Neural progenitor cell (in vitro differentiated cells): ENCODE measurements around the gene MSMO1. TPM values are rescaled to one million over a fixed set of nuclear protein-coding genes. Genes with fewer than 3 reads are reported as not detected.

ENCODE experiments used
- DNase-seq: peaks from one replicate; pipeline ENCODE4 v3.0.0-alpha.2; 2016; ENCODE audit warnings: low spot score
- H2AFZ ChIP-seq: fragments of 200-600 bp; sonication (generic); replicated peaks from 2 replicates; pipeline ENCODE4 v1.6.1; 2016; ENCODE audit warnings: antibody characterized with exemption
- H3F3A ChIP-seq: fragments of 200-600 bp; sonication (generic); 2 replicates; pipeline ENCODE4 v1.6.1; 2016; ENCODE audit warnings: antibody characterized with exemption, low read depth
- H3K27ac ChIP-seq: fragments of 200-600 bp; sonication (generic); 2 replicates; pipeline ENCODE4 v1.5.1; 2016; ENCODE audit warnings: mild to moderate bottlenecking
- H3K27me3 ChIP-seq: fragments of 200-600 bp; sonication (generic); 2 replicates; pipeline ENCODE4 v1.6.1; 2016; ENCODE audit warnings: mild to moderate bottlenecking, moderate library complexity
- H3K36me3 ChIP-seq: fragments of 200-600 bp; sonication (generic); 2 replicates; pipeline ENCODE4 v1.5.1; 2016
- H3K4me1 ChIP-seq: fragments of 200-600 bp; sonication (generic); 2 replicates; pipeline ENCODE4 v1.6.1; 2016; ENCODE audit warnings: mixed run types
- H3K4me2 ChIP-seq: fragments of 200-600 bp; sonication (generic); 2 replicates; pipeline ENCODE4 v1.6.1; 2016
- H3K4me3 ChIP-seq: fragments of 200-600 bp; sonication (generic); 2 replicates; pipeline ENCODE4 v1.5.1; 2016
- H3K79me2 ChIP-seq: fragments of 200-600 bp; sonication (generic); 2 replicates; pipeline ENCODE4 v1.6.1; 2016; ENCODE audit warnings: low read depth
- H3K9ac ChIP-seq: fragments of 200-600 bp; sonication (generic); 2 replicates; pipeline ENCODE4 v1.6.1; 2016
- H3K9me3 ChIP-seq: fragments of 200-600 bp; sonication (generic); 2 replicates; pipeline ENCODE4 v1.5.1; 2016; ENCODE audit warnings: low read depth
- H4K20me1 ChIP-seq: fragments of 200-600 bp; sonication (generic); 2 replicates; pipeline ENCODE4 v1.6.1; 2016; ENCODE audit warnings: low read depth
- H3K27ac Mint-ChIP-seq: 3 replicates; pipeline ENCODE4 v1.8.0; 2021; ENCODE audit warnings: mixed read lengths
- H3K27me3 Mint-ChIP-seq: 2 replicates; pipeline ENCODE4 v1.8.0; 2022; ENCODE audit warnings: low read depth, mild to moderate bottlenecking, inconsistent platforms, moderate library complexity, mixed read lengths; ENCODE audit not compliant: insufficient read depth
- H3K36me3 Mint-ChIP-seq: 3 replicates; pipeline ENCODE4 v1.8.0; 2021; ENCODE audit warnings: mixed read lengths
- H3K4me1 Mint-ChIP-seq: 3 replicates; pipeline ENCODE4 v1.8.0; 2021; ENCODE audit warnings: mixed read lengths
- H3K4me3 Mint-ChIP-seq: 3 replicates; pipeline ENCODE4 v1.8.0; 2021; ENCODE audit warnings: mild to moderate bottlenecking, moderate library complexity, mixed read lengths
- H3K9me3 Mint-ChIP-seq: 3 replicates; pipeline ENCODE4 v1.8.0; 2020; ENCODE audit warnings: mixed read lengths
- EZH2 ChIP-seq: fragments of 200-600 bp; sonication (generic); IDR thresholded peaks from 2 replicates; pipeline ENCODE4 v1.6.1; 2017; ENCODE audit warnings: antibody characterized with exemption, mild to moderate bottlenecking, moderate library complexity
- EZH2phosphoT487 ChIP-seq: fragments of 200-600 bp; sonication (generic); IDR thresholded peaks from 2 replicates; pipeline ENCODE4 v1.6.1; 2017; ENCODE audit warnings: antibody characterized with exemption
- total RNA-seq: library from RNA; depleted of rRNA; stranded (reverse); fragments of >200 nt; gene quantifications from 2 replicates; pipeline ENCODE4 v1.2.3, GENCODE V29; 2015; ENCODE audit warnings: low replicate concordance
- TF ChIP-seq, protein P1 (sequence below): fragments of 200-600 bp; sonication (generic); IDR thresholded peaks from 2 replicates; pipeline ENCODE4 v1.5.1; 2017; ENCODE audit warnings: antibody characterized with exemption, mild to moderate bottlenecking

MSMO1 gene
- total RNA-seq, 1 donor from 2014 or later = 298 TPM

DNA sequence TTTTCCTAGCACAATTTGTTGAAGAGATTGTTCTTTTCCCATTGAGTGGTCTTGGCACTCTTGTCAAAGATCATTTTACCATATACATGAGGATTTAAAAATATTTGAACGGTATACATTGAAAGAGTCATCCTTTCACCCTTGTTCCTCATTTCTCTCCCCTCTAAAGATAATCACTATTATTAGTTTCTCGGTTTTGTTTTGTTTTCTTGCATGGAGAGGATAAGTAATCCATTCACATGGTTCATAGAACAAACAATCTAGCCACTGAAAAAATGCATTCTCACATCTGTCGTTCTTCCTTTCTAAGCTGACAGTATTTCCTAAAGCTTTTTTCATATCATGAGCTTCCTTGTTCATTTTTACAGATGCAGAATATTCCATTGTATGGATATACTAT lies 39.2 kb upstream of the MSMO1 start:
- Histone ChIP-seq H3K4me1 (no peaks in the 10 kb centered on the region), H4K20me1 (no peaks in the 10 kb centered on the region), H3K9me3 (no peaks in the 10 kb centered on the region), H3K27ac (no peak overlapping the region), H3K9ac (no peak overlapping the region), H3K27me3 (no peaks in the 10 kb centered on the region), H3K36me3 (no peaks in the 10 kb centered on the region), H3K4me3 (no peak overlapping the region), H2AFZ (no peak overlapping the region), H3K79me2 (no peaks in the 10 kb centered on the region), H3F3A (no peaks in the 10 kb centered on the region), H3K4me2 (no peak overlapping the region)
- Mint-ChIP-seq H3K36me3 (peaks cover 8% of the 10 kb centered on the region), H3K9me3 (peaks cover 9% of the 10 kb centered on the region), H3K27me3 (no peaks in the 10 kb centered on the region), H3K4me3 (no peak overlapping the region), H3K27ac (no peak overlapping the region), H3K4me1 (no peaks in the 10 kb centered on the region)
- no peak for DNase-seq
- TF ChIP-seq EZH2phosphoT487 (no peak), EZH2 (no peak)
- TF ChIP-seq, protein P1, sequence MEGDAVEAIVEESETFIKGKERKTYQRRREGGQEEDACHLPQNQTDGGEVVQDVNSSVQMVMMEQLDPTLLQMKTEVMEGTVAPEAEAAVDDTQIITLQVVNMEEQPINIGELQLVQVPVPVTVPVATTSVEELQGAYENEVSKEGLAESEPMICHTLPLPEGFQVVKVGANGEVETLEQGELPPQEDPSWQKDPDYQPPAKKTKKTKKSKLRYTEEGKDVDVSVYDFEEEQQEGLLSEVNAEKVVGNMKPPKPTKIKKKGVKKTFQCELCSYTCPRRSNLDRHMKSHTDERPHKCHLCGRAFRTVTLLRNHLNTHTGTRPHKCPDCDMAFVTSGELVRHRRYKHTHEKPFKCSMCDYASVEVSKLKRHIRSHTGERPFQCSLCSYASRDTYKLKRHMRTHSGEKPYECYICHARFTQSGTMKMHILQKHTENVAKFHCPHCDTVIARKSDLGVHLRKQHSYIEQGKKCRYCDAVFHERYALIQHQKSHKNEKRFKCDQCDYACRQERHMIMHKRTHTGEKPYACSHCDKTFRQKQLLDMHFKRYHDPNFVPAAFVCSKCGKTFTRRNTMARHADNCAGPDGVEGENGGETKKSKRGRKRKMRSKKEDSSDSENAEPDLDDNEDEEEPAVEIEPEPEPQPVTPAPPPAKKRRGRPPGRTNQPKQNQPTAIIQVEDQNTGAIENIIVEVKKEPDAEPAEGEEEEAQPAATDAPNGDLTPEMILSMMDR = no peak

DNA sequence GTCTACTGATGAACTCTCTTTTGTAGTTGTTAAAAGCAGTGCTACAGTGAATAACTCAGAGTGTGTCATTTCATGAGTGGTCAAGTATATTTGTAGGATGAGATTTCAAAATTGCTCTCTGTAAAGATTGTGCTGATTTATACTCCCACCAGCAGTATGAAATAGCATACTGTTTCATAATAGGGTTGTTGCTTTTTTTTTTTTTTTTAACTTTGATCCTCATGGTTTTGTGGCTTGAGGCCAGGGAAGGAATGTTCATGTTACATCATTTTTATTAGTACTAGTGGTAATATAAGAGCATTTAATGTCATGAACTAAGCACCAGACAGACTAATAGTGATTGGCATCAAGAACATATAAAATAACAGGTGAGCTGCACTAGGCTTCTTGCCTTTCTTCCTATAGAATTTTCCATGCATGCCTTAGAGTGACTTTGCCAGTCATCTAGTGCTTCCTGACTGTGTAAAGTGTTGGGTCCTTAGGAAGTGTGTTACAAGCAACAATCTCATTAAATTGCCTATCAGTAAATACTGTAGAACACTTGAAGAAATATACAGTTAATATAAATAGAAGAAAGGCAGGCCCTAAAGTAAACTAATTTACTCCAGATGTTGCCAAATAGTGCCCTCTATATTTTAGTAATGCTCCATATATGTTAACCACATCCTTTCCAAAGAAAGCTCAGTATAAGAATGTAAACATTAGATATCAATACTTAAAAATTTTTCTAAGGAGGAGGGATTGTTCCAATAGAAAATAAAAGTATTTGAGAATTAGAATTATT lies 38.6 kb upstream of the MSMO1 start:
- no peak overlapping the region for H3K27ac Mint-ChIP-seq
- H2AFZ ChIP-seq = no peak overlapping the region
- H3K9ac ChIP-seq = no peak overlapping the region
- H3K27me3 Mint-ChIP-seq = no peaks in the 10 kb centered on the region
- no peaks in the 10 kb centered on the region for H3K9me3 ChIP-seq
- no peaks in the 10 kb centered on the region for H3K4me1 ChIP-seq
- DNase-seq = no peak
- H3F3A ChIP-seq = no peaks in the 10 kb centered on the region
- H3K36me3 Mint-ChIP-seq = peaks cover 8% of the 10 kb centered on the region
- H3K36me3 ChIP-seq = no peaks in the 10 kb centered on the region
- no peak for TF ChIP-seq EZH2
- TF ChIP-seq, protein P1 = no peak
- no peak for TF ChIP-seq EZH2phosphoT487
- H3K27ac ChIP-seq = no peak overlapping the region
- H3K4me1 Mint-ChIP-seq = no peaks in the 10 kb centered on the region
- no peak overlapping the region for H3K4me3 ChIP-seq
- no peaks in the 10 kb centered on the region for H3K79me2 ChIP-seq
- no peak overlapping the region for H3K4me3 Mint-ChIP-seq
- no peak overlapping the region for H3K4me2 ChIP-seq
- H3K9me3 Mint-ChIP-seq = peaks cover 9% of the 10 kb centered on the region
- H4K20me1 ChIP-seq = no peaks in the 10 kb centered on the region
- H3K27me3 ChIP-seq = no peaks in the 10 kb centered on the region

DNA sequence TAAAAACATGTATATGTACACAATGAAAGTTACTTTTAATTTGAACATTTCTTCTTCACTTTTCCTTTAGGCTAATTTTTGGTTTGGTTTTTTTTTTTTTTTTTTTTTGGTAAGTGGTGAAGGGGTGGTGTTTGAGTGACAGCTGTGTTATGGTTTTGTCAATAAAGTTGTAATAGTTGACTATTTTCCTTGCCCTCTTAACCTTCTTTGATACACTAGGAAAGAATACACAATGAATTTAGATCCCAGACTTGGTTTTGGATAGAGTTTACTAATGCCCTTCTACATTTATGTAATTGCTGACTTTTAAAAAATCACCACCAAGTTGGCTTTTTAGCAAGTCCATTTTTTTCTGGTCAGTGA lies 38.1 kb upstream of the MSMO1 start:
- no peak for DNase-seq
- no peaks in the 10 kb centered on the region for H3K9me3 ChIP-seq
- H3K27me3 Mint-ChIP-seq = no peaks in the 10 kb centered on the region
- no peaks in the 10 kb centered on the region for H3F3A ChIP-seq
- H3K36me3 Mint-ChIP-seq = peaks cover 4% of the 10 kb centered on the region
- no peak overlapping the region for H3K27ac ChIP-seq
- no peaks in the 10 kb centered on the region for H3K4me1 ChIP-seq
- no peaks in the 10 kb centered on the region for H3K36me3 ChIP-seq
- no peaks in the 10 kb centered on the region for H3K4me1 Mint-ChIP-seq
- no peak overlapping the region for H3K4me3 Mint-ChIP-seq
- no peak overlapping the region for H3K27ac Mint-ChIP-seq
- no peaks in the 10 kb centered on the region for H3K79me2 ChIP-seq
- H3K9me3 Mint-ChIP-seq = peaks cover 6% of the 10 kb centered on the region
- no peak overlapping the region for H3K4me3 ChIP-seq
- no peak overlapping the region for H3K4me2 ChIP-seq
- no peaks in the 10 kb centered on the region for H4K20me1 ChIP-seq
- H2AFZ ChIP-seq = no peak overlapping the region
- TF ChIP-seq EZH2phosphoT487 (no peak), EZH2 (no peak)
- TF ChIP-seq, protein P1 = no peak
- H3K27me3 ChIP-seq = no peaks in the 10 kb centered on the region
- no peak overlapping the region for H3K9ac ChIP-seq
